ENCODE results near the gene SPDYC.

SPDYC gene

DNA sequence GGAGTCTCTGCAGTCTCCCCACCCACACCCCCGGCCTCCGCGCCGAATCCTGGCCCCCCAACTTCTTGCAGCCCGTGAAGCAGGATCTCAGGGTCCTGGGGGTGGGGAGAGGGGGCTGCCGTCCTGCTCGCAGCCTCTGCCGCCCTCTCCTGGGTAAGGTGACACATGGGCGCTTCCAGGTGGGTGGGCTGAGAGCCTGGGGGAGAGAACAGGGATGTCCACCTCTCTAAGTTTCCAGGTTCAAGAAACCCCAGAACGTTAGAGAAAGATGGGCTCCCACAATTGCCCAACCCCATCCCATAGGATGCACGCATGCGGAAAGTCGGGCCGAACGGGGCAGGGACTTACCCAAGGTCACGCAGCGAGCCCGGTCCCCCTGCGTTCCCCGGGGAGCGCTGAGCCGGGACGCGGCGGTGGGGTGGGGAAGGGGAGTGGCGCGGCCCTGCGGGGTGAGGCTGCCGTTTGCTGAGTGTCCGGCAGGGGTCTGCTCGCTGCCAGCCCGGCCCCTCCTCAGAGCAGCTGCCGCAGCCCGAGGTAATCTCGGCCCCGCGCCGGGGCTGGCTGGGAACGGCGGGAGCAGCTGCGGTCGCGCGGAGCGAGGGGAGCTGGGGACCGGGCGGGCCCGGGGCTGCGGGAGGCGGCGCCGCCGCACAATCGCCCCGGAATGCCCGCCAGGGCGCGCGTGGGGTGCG, 11.0 kb downstream of the SPDYC start:
- H3K9ac ChIP-seq (ENCODE audit: low read length): peak overlapping the region; percentile 97
- no peak overlapping the region for H2AFZ ChIP-seq (ENCODE audit: low read length)
- no peaks in the 10 kb centered on the region for H3K27me3 ChIP-seq (ENCODE audit: insufficient read depth, low read length)
- H3K9me3 ChIP-seq (ENCODE audit: low read length): no peaks in the 10 kb centered on the region
- peaks cover 5% of the 10 kb centered on the region; the same call in 1 of the 2 replicates for H3K36me3 ChIP-seq (ENCODE audit: insufficient read depth, low read length)
- no peaks in the 10 kb centered on the region for H4K20me1 ChIP-seq (ENCODE audit: insufficient read depth, low read length)
- H3K9me2 ChIP-seq (ENCODE audit: low read depth, low read length): no peaks in the 10 kb centered on the region
- peak overlapping the region; percentile 97 for H3K4me3 ChIP-seq (ENCODE audit: low read depth, low read length, poor library complexity, severe bottlenecking)
- H3F3A ChIP-seq (ENCODE audit: insufficient read depth, low read length): no peaks in the 10 kb centered on the region
- peak overlapping the region; percentile 51 for H3K27ac ChIP-seq (ENCODE audit: low read depth, low read length, poor library complexity, severe bottlenecking)
- no peaks in the 10 kb centered on the region for H3K79me2 ChIP-seq (ENCODE audit: insufficient read depth, low read length)
- H3K4me1 ChIP-seq (ENCODE audit: insufficient read depth, low read length, severe bottlenecking): peaks cover 31% of the 10 kb centered on the region
- peak overlapping the region; percentile 92 for H3K4me2 ChIP-seq (ENCODE audit: low read length)
- no peak for TF ChIP-seq EZH2 (IDR thresholded peaks at IDR 0.05; ENCODE audit: borderline replicate concordance, low read length)
- peak; percentile 86 for TF ChIP-seq CTCF (IDR thresholded peaks at IDR 0.05; ENCODE audit: low read length)

DNA sequence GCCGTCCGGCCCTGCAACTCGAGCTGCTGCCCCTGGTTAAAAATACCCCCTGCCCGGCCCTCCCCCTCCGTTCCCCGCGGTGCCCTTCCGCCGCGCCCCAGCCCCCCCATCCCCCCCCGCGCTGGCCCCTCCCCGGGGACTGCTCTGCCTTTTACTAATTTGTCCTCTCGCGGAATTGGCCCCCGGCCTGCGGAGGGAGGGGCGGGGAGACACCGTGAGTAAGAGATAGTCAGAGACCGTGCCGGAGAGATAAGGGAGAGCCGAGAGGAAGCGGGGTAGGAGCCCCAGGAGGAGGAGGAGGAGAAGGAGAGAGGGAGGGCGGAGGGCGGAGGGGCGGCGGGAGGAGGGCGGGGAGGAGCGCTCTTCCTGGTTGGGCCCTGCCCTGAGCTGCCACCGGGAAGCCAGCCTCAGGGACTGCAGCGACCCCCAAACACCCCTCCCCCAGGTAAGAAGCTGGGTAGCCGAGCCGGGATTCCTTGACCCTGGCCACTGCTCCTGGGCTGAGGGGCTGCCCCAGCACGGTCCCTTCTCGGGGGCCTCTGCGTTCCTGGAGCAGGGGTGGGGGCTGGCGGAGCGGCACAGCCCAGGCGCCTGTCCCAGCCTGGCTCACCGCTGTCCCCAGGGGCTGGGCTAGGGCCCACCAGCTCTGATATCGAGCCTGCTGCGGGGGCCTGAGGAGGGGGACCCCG, 11.7 kb downstream of the SPDYC start, which contains the start of gene CAPN1:
TSS of gene CAPN1 (plus strand) at position 360 of the 689 bp plus-strand sequence. CDS start 774 bp downstream, outside the sequence.
- peak within 1 kb of the TSS; percentile 97 for H3K9ac ChIP-seq (ENCODE audit: low read length)
- H3F3A ChIP-seq (ENCODE audit: insufficient read depth, low read length): no peaks in the 10 kb centered on the region
- peaks cover 9% of the 10 kb centered on the region; the same call in 1 of the 2 replicates for H3K36me3 ChIP-seq (ENCODE audit: insufficient read depth, low read length)
- H4K20me1 ChIP-seq (ENCODE audit: insufficient read depth, low read length): no peaks in the 10 kb centered on the region
- peaks cover 31% of the 10 kb centered on the region for H3K4me1 ChIP-seq (ENCODE audit: insufficient read depth, low read length, severe bottlenecking)
- no peaks in the 10 kb centered on the region for H3K9me3 ChIP-seq (ENCODE audit: low read length)
- H3K4me2 ChIP-seq (ENCODE audit: low read length): peak within 1 kb of the TSS; percentile 92
- no peaks in the 10 kb centered on the region for H3K27me3 ChIP-seq (ENCODE audit: insufficient read depth, low read length)
- H2AFZ ChIP-seq (ENCODE audit: low read length): no peak within 1 kb of the TSS
- H3K9me2 ChIP-seq (ENCODE audit: low read depth, low read length): no peaks in the 10 kb centered on the region
- H3K4me3 ChIP-seq (ENCODE audit: low read depth, low read length, poor library complexity, severe bottlenecking): peak within 1 kb of the TSS; percentile 97
- H3K79me2 ChIP-seq (ENCODE audit: insufficient read depth, low read length): no peaks in the 10 kb centered on the region
- peak within 1 kb of the TSS; percentile 57 for H3K27ac ChIP-seq (ENCODE audit: low read depth, low read length, poor library complexity, severe bottlenecking)
- TF ChIP-seq EZH2 (IDR thresholded peaks at IDR 0.05; ENCODE audit: borderline replicate concordance, low read length): no peak
- no peak for TF ChIP-seq CTCF (IDR thresholded peaks at IDR 0.05; ENCODE audit: low read length)

DNA sequence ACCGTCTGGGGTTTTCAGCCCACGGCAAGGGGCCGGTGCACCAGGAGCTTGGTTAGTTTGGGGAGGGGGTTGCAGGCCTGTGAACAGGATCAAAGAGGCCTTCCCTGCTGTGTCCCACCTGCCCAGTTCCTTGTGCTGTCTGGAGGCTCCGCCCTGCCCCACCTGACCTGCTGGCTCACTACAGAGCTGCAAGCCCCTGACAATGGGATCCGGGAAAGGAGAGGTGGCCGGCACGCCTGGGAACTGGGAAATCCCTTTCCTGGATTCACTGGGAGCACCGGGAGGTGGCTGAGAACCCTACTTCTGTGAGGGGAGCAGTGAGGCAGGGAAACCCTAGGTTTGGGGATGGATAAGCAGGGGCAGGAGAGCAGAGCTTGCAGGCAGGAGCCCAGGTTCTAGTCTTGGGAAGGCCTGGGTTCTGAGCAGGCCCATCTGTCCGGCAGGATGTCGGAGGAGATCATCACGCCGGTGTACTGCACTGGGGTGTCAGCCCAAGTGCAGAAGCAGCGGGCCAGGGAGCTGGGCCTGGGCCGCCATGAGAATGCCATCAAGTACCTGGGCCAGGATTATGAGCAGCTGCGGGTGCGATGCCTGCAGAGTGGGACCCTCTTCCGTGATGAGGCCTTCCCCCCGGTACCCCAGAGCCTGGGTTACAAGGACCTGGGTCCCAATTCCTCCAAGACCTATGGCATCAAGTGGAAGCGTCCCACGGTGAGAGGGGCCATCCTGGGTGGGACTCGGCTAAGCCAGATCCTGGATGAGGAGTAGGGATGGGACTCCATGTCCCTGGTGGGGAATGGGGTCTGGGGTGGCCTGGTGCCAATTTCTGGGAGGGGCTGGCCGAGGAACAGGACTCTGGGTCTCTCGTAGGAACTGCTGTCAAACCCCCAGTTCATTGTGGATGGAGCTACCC, 12.5 kb downstream of the SPDYC start:
- Histone ChIP-seq H3K79me2 (ENCODE audit: insufficient read depth, low read length) (no peaks in the 10 kb centered on the region), H3F3A (ENCODE audit: insufficient read depth, low read length) (no peaks in the 10 kb centered on the region), H3K9ac (ENCODE audit: low read length) (peak overlapping the region; percentile 97), H3K9me3 (ENCODE audit: low read length) (no peaks in the 10 kb centered on the region), H3K4me3 (ENCODE audit: low read depth, low read length, poor library complexity, severe bottlenecking) (peak overlapping the region; percentile 97), H3K4me2 (ENCODE audit: low read length) (peak overlapping the region; percentile 92), H3K27me3 (ENCODE audit: insufficient read depth, low read length) (no peaks in the 10 kb centered on the region), H4K20me1 (ENCODE audit: insufficient read depth, low read length) (no peaks in the 10 kb centered on the region), H3K4me1 (ENCODE audit: insufficient read depth, low read length, severe bottlenecking) (peaks cover 31% of the 10 kb centered on the region), H2AFZ (ENCODE audit: low read length) (no peak overlapping the region), H3K36me3 (ENCODE audit: insufficient read depth, low read length) (peaks cover 14% of the 10 kb centered on the region; the same call in 1 of the 2 replicates), H3K27ac (ENCODE audit: low read depth, low read length, poor library complexity, severe bottlenecking) (peak overlapping the region; percentile 57), H3K9me2 (ENCODE audit: low read depth, low read length) (no peaks in the 10 kb centered on the region)
- TF ChIP-seq EZH2 (IDR thresholded peaks at IDR 0.05; ENCODE audit: borderline replicate concordance, low read length) (no peak), CTCF (IDR thresholded peaks at IDR 0.05; ENCODE audit: low read length) (no peak)

Measured in OCI-LY1 (cell line).